Stomach (tissue), 9 donors: ENCODE measurements around the gene FUT9. TPM values are rescaled to one million over a fixed set of nuclear protein-coding genes. Genes with fewer than 3 reads are reported as not detected.

Experiments used
- DNase-seq, 2 donors: peaks; one replicate each; pipeline versions ENCODE4 v3.0.0 to v3.0.0-alpha.2; 2013 to 2019
- H3K27ac ChIP-seq, 5 donors: fragments of 200-600 bp in 4 of 5; sonication (generic) in 4 of 5; one replicate each; pipeline ENCODE4 v1.5.1; 2013 to 2019; ENCODE audit warnings: mild to moderate bottlenecking in 1 of 5, moderate library complexity in 1 of 5
- H3K27me3 ChIP-seq, 3 donors: fragments of 200-600 bp; sonication (generic); one replicate each; pipeline ENCODE4 v1.5.1; 2017 to 2019; ENCODE audit warnings: mixed run types in 1 of 3
- H3K36me3 ChIP-seq, 4 donors: fragments of 200-600 bp; sonication (generic); 1 replicate in 3 of 4; 2 replicates in 1 of 4; pipeline ENCODE4 v1.5.1; 2016 to 2019
- H3K4me1 ChIP-seq, 4 donors: fragments of 200-600 bp; sonication (generic); one replicate each; pipeline ENCODE4 v1.5.1; 2016 to 2019
- H3K4me3 ChIP-seq, 4 donors: fragments of 200-600 bp; sonication (generic) in 3 of 4; one replicate each; pipeline ENCODE4 v1.5.1; 2016 to 2019; ENCODE audit warnings: mild to moderate bottlenecking in 1 of 4
- H3K9me3 ChIP-seq, 4 donors: fragments of 200-600 bp; sonication (generic); one replicate each; pipeline ENCODE4 v1.5.1; 2016 to 2019
- EP300 ChIP-seq: sonication (generic); formaldehyde crosslinking; IDR thresholded peaks from one replicate; pipeline ENCODE4 v1.6.1; 2017; ENCODE audit warnings: antibody characterized with exemption
- POLR2A ChIP-seq, 4 donors: fragments of 450-650 bp; IDR thresholded peaks; one replicate each; pipeline ENCODE4 v1.6.1; 2016; ENCODE audit warnings: antibody characterized with exemption in 4 of 4, control low read depth in 2 of 4, mild to moderate bottlenecking in 1 of 4, moderate library complexity in 1 of 4
- POLR2AphosphoS5 ChIP-seq, 3 donors: sonication (generic); formaldehyde crosslinking; IDR thresholded peaks; one replicate each; pipeline ENCODE4 v1.6.1; 2016; ENCODE audit warnings: antibody characterized with exemption in 3 of 3
- WGBS, 5 donors: extraction: QIAGEN DNeasy Blood & Tissue Kit in 3 of 5; methylation state at CpG; one replicate each; pipeline versions ENCODE4 v1.1.5 to v1.1.7; 2013 to 2018; 5-methylcytosine and 5-hydroxymethylcytosine counted together
- intact Hi-C: fragments of 100-400 bp; cut with DNase I; formaldehyde crosslinking; loops from one replicate; pipeline ENCODE4 v1.15.1; 2023; ENCODE audit warnings: low total_unique reads
- polyA plus RNA-seq, 3 donors: library from polyadenylated mRNA; stranded (reverse); fragments of 200-250 nt; gene quantifications; one replicate each; pipeline ENCODE4 v1.2.3, GENCODE V29; 2013
- total RNA-seq, 5 donors: library from RNA; depleted of rRNA; stranded (reverse); fragments of >200 nt; gene quantifications; one replicate each; pipeline versions ENCODE4 v1.1.0 to v1.2.3, GENCODE V29; 2014 to 2016
- TF ChIP-seq, protein P1 (sequence below), 7 experiments: fragments of 450-650 bp in 4 of 7; fragments of 200-600 bp in 3 of 7; sonication (generic) in 3 of 7; IDR thresholded peaks; one replicate each; pipeline ENCODE4 v1.5.1; 2016 to 2019; ENCODE audit warnings: antibody characterized with exemption in 7 of 7, control low read depth in 2 of 7, mild to moderate bottlenecking in 1 of 7
- donor health status: healthy with polysubstance abuse.
- donor health status: Bipolar disorder and iron deficiency.
- donor health status: healthy.

The FUT9 gene
- total and polyA plus RNA-seq, 8 donors, result under 0.01 to 98.0 (median 2.5) TPM

DNA sequence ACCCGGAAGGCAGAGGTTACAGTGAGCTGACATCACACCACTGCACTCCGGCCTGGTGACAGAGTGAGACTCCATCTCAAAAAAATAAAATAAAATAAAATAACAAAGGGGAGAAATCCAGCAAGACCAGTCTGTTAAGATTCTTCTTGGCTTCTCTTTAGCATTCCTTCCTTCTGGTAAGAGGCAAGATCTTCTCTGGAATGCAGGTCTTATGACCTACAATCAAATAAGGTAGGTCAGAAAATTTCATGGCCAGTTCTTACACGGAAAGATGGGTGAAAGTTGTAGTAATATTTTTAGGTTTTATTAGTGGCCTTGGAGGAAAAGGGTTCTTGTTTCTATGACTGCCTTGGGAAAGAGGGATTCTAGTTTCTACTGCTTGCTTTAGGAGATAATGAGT lies 180.9 kb downstream of the FUT9 start:
- 44 to 66% (median 47%) methylated on average over 3 of the region's 3 CpGs for WGBS, 5 donors
- Histone ChIP-seq H3K27ac (no peak overlapping the region), H3K4me1 (no peaks in the 10 kb centered on the region), H3K36me3 (no peaks in the 10 kb centered on the region), H3K27me3 (no peaks in the 10 kb centered on the region), H3K4me3 (no peak overlapping the region), H3K9me3 (no peaks in the 10 kb centered on the region)
- intact Hi-C loops, result no loop called here
- no peak for DNase-seq
- TF ChIP-seq, protein P1, sequence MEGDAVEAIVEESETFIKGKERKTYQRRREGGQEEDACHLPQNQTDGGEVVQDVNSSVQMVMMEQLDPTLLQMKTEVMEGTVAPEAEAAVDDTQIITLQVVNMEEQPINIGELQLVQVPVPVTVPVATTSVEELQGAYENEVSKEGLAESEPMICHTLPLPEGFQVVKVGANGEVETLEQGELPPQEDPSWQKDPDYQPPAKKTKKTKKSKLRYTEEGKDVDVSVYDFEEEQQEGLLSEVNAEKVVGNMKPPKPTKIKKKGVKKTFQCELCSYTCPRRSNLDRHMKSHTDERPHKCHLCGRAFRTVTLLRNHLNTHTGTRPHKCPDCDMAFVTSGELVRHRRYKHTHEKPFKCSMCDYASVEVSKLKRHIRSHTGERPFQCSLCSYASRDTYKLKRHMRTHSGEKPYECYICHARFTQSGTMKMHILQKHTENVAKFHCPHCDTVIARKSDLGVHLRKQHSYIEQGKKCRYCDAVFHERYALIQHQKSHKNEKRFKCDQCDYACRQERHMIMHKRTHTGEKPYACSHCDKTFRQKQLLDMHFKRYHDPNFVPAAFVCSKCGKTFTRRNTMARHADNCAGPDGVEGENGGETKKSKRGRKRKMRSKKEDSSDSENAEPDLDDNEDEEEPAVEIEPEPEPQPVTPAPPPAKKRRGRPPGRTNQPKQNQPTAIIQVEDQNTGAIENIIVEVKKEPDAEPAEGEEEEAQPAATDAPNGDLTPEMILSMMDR (IDR thresholded peaks at IDR 0.05), result no peak
- TF ChIP-seq EP300, result no peak
- no peak for TF ChIP-seq POLR2A (IDR thresholded peaks at IDR 0.05)
- TF ChIP-seq POLR2AphosphoS5 (IDR thresholded peaks at IDR 0.05), result no peak

DNA sequence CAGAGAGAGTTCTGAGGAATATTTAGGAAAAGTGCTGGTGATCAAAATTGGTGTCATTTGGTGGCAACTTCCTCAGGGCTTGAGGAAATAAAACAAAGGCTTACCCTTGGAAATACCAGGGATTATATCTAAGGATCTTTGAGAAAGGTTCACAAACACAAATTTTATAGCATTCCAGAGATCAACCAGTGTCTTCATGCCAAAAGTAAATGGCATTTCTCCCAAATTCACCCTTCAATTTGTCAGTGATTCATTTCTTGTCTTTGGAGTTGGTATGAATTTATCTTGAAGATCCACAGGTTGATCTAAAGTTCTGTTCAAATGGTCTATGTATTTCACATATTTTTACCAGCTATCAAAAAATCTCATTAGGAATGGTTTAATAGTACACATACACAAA lies 181.5 kb downstream of the FUT9 start:
- Histone ChIP-seq H3K36me3 (no peaks in the 10 kb centered on the region), H3K4me1 (no peaks in the 10 kb centered on the region), H3K27ac (no peak overlapping the region), H3K27me3 (no peaks in the 10 kb centered on the region), H3K4me3 (no peak overlapping the region), H3K9me3 (no peaks in the 10 kb centered on the region)
- no peak for DNase-seq
- intact Hi-C loops, result no loop called here
- TF ChIP-seq EP300, result no peak
- TF ChIP-seq POLR2AphosphoS5 (IDR thresholded peaks at IDR 0.05), result no peak
- TF ChIP-seq POLR2A (IDR thresholded peaks at IDR 0.05), result no peak
- TF ChIP-seq, protein P1 (IDR thresholded peaks at IDR 0.05), result no peak

DNA sequence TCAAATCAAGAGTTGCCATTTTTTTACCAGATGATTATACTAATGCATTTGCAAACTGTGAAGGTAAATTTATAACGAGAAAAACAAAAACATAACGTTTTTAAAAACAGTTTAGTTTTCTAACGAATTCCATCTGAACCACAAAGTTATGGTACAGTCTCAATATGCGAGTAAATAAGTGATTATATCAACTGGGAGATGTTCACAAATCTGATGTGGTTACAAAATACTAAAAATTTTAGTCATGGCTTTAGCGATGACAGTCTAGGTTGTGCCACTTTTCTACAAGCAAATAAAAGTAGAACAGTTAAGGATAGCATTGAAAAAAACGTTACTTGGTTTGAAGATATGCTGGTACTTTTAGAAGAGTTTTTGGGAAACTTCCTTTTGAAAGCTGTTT lies 186.8 kb downstream of the FUT9 start:
- Histone ChIP-seq H3K36me3 (peaks cover 0 to 6% (median 0%) of the 10 kb centered on the region in 4 donors), H3K27me3 (no peaks in the 10 kb centered on the region), H3K4me1 (no peaks in the 10 kb centered on the region), H3K4me3 (no peak overlapping the region), H3K9me3 (no peaks in the 10 kb centered on the region), H3K27ac (no peak overlapping the region)
- no peak for DNase-seq
- WGBS, 5 donors, result 75 to 82% (median 80%) methylated on average over 6 of the region's 6 CpGs
- no peak for TF ChIP-seq EP300
- TF ChIP-seq POLR2A (IDR thresholded peaks at IDR 0.05), result no peak
- TF ChIP-seq, protein P1 (IDR thresholded peaks at IDR 0.05), result no peak
- TF ChIP-seq POLR2AphosphoS5 (IDR thresholded peaks at IDR 0.05), result no peak
- intact Hi-C loops, result no loop called here

DNA sequence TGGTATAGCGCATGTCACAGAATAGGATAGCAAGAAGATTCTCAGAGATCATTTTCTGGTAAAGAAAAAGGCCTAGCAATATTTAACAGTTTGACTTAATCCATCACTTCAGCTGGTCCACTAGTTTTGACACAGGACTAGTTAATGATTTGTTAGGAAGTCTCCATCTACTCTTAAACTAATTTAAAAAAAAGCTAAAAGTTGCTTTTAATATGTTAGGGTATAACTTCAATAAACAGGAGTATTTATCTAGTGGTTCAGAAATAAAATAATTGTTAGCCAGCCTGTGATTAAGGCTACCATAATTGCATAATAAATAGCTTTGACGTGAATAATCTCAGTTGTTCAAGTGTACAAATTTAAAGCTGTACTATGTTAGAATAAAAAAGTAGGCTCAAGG lies 195.6 kb downstream of the FUT9 start:
- Histone ChIP-seq H3K4me1 (no peaks in the 10 kb centered on the region), H3K27ac (no peak overlapping the region), H3K27me3 (no peaks in the 10 kb centered on the region), H3K36me3 (no peaks in the 10 kb centered on the region), H3K9me3 (no peaks in the 10 kb centered on the region), H3K4me3 (no peak overlapping the region)
- intact Hi-C loops, result no loop called here
- WGBS, 5 donors, result 67 to 86% (median 79%) methylated on average over 2 of the region's 2 CpGs
- TF ChIP-seq POLR2A (IDR thresholded peaks at IDR 0.05) (no peak), POLR2AphosphoS5 (IDR thresholded peaks at IDR 0.05) (no peak), EP300 (no peak)
- TF ChIP-seq, protein P1 (IDR thresholded peaks at IDR 0.05), result no peak
- no peak for DNase-seq
